GM18508 (cell line): ENCODE data around the gene CLEC4A.
"Not testable (repeated sequence)": the region's sequence is repeated elsewhere in the genome, so short reads cannot be mapped to it uniquely, and the experiment has no call there.

ENCODE experiments used
- ATAC-seq: cut with Tn5 transposase; IDR thresholded peaks from one replicate; pipeline ENCODE4 v1.9.1; 2021; ENCODE audit warnings: moderate number of reproducible peaks; ENCODE audit not compliant: insufficient read depth, unreplicated experiment

The CLEC4A gene

GRCh38 chr12:8133636-8134397, 10.4 kb downstream of the CLEC4A start:
- ATAC-seq = not testable (repeated sequence)

DNA sequence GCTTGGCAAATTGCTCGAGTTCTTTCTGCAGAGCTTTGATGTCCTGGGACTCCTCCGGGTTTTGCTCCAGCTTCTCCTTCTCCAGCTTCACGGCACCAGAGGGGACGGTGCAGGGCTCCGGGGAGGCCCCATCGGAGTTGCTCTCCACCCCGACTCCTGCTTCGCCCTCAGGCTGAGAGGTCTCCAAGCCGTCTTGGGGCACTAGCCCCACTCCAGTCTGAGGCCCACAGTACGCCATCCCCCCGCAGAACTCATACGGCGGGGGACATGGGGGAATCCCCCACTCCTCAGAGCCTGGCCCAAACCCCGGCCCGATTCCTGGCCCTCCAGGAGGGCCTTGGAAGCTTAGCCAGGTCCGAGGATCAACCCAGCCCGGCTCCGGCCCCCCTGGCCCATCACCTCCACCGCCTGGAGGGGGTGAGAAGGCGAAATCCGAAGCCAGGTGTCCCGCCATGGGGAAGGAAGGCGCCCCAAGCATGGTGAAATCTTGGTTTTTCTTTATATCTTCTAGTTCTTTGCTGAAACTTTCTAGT, 11.0 kb downstream of the CLEC4A start:
- ATAC-seq = not testable (repeated sequence)

DNA sequence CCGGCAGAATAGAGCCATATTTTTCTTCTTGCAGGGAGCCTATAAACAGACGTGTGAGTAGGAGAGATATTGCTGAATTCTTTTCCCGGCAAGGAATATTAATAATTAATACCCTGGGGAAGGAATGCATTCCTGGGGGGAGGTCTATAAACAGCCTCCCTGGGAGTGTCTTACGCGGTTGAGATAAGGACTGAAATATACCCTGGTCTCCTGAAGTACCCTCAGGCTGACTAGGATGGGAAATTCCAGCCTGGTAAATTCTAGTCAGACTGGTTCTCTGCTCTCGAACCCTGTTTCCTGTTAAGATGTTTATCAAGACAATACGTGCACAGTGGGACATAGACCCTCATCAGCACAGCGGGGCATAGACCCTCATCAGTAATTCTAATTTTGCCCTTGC, 18.2 kb downstream of the CLEC4A start:
- ATAC-seq = not testable (repeated sequence)

GRCh38 chr12:8143261-8143660, 19.8 kb downstream of the CLEC4A start:
- no peak for ATAC-seq

DNA sequence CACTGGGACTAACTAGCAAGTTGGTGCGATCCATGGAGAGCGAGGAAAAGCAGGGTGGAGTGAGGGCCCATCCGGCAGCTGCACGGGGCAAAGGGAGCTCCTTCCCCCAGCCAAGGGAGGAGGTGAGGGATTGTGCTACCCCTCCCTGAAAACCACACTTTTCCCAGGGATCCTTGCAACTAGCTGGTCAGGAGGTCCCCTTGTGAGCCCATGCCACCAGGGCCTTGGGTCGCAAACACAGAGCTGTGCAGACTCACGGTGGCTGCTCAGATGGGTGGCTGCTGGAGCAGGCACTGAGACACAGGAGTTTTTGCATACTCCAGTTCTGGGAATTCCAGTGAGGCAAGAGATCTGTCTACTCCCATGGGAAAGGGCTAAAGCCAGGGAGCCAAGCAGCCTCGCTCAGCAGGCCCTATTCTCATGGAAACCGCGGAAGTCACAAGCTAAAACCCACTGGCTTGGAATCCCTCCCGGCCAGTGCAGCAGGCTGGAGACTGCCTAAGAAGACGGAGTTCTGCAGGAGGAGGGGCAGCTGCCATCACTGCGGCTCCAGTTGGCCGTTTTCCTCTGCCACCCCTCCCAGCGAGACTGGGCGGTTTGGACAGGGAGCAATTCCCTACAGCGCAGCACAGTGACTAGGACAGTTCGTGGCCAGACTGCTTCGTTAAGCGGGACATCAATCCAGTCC, 22.5 kb downstream of the CLEC4A start:
- no peak for ATAC-seq

GRCh38 chr12:8146442-8146771, 23.0 kb downstream of the CLEC4A start:
- no peak for ATAC-seq

DNA sequence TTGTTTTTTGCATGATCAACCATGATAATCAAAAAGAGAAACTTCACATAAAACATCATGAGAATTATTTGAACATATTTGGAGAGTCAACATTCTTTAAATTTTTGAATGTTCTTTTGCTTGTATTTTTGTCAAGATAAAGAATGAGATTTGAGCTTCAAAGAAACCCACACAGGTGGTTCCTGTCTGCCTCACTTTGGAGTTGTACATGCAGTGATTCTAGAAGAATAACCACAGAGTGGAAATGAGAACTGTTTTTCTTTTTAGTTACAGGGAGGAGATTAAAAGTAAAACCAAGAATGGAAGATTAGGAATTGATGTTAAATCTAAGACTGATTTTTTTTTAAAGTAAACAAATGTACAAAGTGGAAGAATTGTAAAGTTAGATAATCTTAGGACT, 31.1 kb downstream of the CLEC4A start:
- no peak for ATAC-seq

DNA sequence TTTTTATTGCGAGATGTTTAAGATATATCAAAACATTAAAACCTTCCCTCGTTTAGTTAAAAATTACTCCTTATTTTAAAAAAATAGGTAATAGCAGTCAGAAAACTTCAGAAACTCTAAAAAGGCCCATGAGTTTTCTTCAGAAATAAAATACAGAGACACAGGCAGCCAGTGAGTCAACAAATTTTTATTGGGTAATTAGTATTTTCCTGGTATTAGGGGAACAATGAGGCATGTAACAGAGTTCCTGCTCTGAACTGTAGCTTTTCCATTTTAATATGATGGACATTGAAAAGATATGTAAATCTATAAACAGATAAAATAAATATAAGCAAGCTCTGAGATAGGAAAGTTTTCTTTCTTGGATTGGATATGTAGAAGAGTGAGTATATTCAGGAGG, 33.0 kb downstream of the CLEC4A start:
- no peak for ATAC-seq

DNA sequence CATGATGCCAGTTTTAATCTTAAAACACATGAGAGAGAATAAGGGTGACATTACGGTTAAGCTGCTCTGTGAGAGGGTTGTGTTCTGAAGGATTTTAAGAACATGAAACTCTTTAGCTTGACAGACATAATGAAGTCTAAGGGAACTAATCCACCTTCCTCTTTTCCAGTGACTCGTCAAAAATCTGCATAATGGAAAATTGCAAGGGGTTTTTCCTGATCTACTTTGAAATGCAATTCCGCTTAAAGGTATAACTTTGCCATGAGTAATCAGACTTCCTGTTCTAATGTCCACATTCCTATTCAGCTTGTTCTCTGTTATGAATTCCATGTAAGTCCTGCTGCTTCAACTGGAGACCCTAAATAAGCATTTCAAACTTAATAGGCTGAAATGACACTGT, 33.4 kb downstream of the CLEC4A start, which contains the start of gene ZNF705A:
ZNF705A (plus strand) TSS at position 171 of the 400 bp plus-strand sequence. CDS start 15,611 bp downstream, outside the sequence.
- no peak for ATAC-seq

GRCh38 chr12:8157484-8158198, 34.2 kb downstream of the CLEC4A start:
- no peak for ATAC-seq

- not testable (repeated sequence) for ATAC-seq
Measured at GRCh38 chr12:8172911-8173310, 49.5 kb downstream of the CLEC4A start.

GRCh38 chr12:8179989-8180585, 56.7 kb downstream of the CLEC4A start:
- not testable (repeated sequence) for ATAC-seq

- ATAC-seq = not testable (repeated sequence)
Measured at GRCh38 chr12:8181271-8181670, 57.9 kb downstream of the CLEC4A start.

GRCh38 chr12:8182923-8183322, 59.5 kb downstream of the CLEC4A start:
- ATAC-seq = not testable (repeated sequence)

DNA sequence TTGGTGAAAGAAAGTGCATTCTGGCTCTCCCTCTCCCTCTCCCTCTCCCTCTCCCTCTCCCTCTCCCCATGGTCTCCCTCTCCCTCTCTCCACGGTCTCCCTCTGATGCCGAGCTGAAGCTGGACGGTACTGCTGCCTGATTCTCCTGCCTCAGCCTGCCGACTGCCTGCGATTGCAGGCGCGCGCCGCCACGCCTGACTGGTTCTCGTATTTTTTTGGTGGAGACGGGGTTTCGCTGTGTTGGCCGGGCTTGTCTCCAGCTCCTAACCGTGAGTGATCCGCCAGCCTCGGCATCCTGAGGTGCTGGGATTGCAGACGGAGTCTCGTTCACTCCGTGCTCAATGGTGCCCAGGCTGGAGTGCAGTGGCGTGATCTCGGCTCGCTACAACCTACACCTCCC, 59.9 kb downstream of the CLEC4A start:
- ATAC-seq = not testable (repeated sequence)

GRCh38 chr12:8184206-8184605, 60.8 kb downstream of the CLEC4A start:
- not testable (repeated sequence) for ATAC-seq

DNA sequence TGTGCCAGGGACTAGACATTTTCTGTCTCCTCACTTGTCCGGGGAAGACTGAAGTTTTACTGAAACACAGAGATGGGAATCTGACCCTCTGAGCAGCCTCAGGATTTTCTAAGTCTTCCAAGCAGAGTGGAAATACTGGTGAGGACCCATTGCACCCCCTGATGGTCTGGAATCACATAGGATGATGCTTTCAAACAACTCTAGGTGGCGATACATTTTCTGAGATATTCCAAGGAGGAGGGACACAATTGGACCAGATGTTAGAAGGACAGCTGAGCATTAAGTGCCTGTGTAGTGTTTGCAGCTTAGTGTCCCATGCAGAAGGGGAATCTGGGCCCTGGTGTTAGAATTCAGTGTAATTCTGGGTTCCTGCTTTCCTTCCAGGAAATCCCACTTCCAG, 64.7 kb downstream of the CLEC4A start:
- not testable (repeated sequence) for ATAC-seq
